Upper lobe of left lung (tissue), 6 donors: ENCODE results near the gene PPM1H. TPM values are rescaled to one million over a fixed set of nuclear protein-coding genes. Genes with fewer than 3 reads are reported as not detected.

Experiments
- ATAC-seq, 2 donors: fragments of 200-7000 bp; cut with Tn5 transposase; one replicate each; pipeline ENCODE4 v1.9.1; 2022; ENCODE audit warnings: mild to moderate bottlenecking in 2 of 2, moderate library complexity in 2 of 2; ENCODE audit not compliant: low FRiP score in 2 of 2
- DNase-seq, 2 donors: peaks; one replicate each; pipeline ENCODE4 v3.0.0-alpha.2; 2019 to 2020
- H3K27ac ChIP-seq, 4 donors: fragments of 200-600 bp; sonication (generic); one replicate each; pipeline ENCODE4 v1.5.1; 2016 to 2019
- H3K27me3 ChIP-seq, 4 donors: fragments of 200-600 bp; sonication (generic); one replicate each; pipeline ENCODE4 v1.5.1; 2017 to 2019
- H3K36me3 ChIP-seq, 4 donors: fragments of 200-600 bp; sonication (generic); one replicate each; pipeline ENCODE4 v1.5.1; 2016 to 2019
- H3K4me1 ChIP-seq, 4 donors: fragments of 200-600 bp; sonication (generic); one replicate each; pipeline ENCODE4 v1.5.1; 2018 to 2019
- H3K4me3 ChIP-seq, 4 donors: fragments of 200-600 bp; sonication (generic); one replicate each; pipeline ENCODE4 v1.5.1; 2017 to 2019; ENCODE audit warnings: mild to moderate bottlenecking in 2 of 4, moderate library complexity in 1 of 4
- H3K9me3 ChIP-seq, 4 donors: fragments of 200-600 bp; sonication (generic); one replicate each; pipeline ENCODE4 v1.5.1; 2018 to 2019
- EP300 ChIP-seq, 4 donors: sonication (generic); formaldehyde crosslinking; IDR thresholded peaks; one replicate each; pipeline ENCODE4 v1.5.1; 2017; ENCODE audit warnings: antibody characterized with exemption in 4 of 4, control low read depth in 2 of 4
- POLR2A ChIP-seq, 4 donors: fragments of 450-650 bp; IDR thresholded peaks; one replicate each; pipeline ENCODE4 v1.5.1; 2016 to 2017; ENCODE audit warnings: antibody characterized with exemption in 4 of 4, mild to moderate bottlenecking in 2 of 4
- POLR2AphosphoS5 ChIP-seq, 2 donors: sonication (generic); formaldehyde crosslinking; IDR thresholded peaks; one replicate each; pipeline ENCODE4 v1.5.1; 2017; ENCODE audit warnings: antibody characterized with exemption in 2 of 2
- WGBS, 2 donors: methylation state at CpG; one replicate each; pipeline ENCODE4 v1.1.5; 2017 to 2018; 5-methylcytosine and 5-hydroxymethylcytosine counted together
- total RNA-seq, 6 donors: library from RNA; depleted of rRNA in 4 of 6; stranded (reverse); fragments of >200 nt in 4 of 6; gene quantifications; one replicate each; pipeline versions ENCODE4 v1.1.0 to v1.2.1, GENCODE V29; 2016 to 2021
- TF ChIP-seq, protein P1 (sequence below), 6 experiments: fragments of 450-650 bp in 4 of 6; fragments of 200-600 bp in 2 of 6; sonication (generic) in 2 of 6; IDR thresholded peaks; one replicate each; pipeline ENCODE4 v1.5.1; 2016 to 2019; ENCODE audit warnings: antibody characterized with exemption in 6 of 6
- donor health status: DM: no; HTN: no; CAD: no; lungs with moderate emphysema.
- donor health status: DM: no; HTN: yes; CAD: no; lungs with severe emphysema.

The PPM1H gene
- total RNA-seq, 6 donors from 2014 or later, result 4.2 to 14.2 (median 8.4) TPM

GRCh38 chr12:62849398-62849797, 85.6 kb downstream of the PPM1H start:
- Histone ChIP-seq H3K4me3 (no peak overlapping the region), H3K27me3 (no peaks in the 10 kb centered on the region), H3K36me3 (no peaks in the 10 kb centered on the region), H3K4me1 (no peaks in the 10 kb centered on the region), H3K27ac (no peak overlapping the region), H3K9me3 (no peaks in the 10 kb centered on the region)
- DNase-seq (no peak), ATAC-seq (no peak)
- no peak for TF ChIP-seq POLR2A (IDR thresholded peaks at IDR 0.05)
- TF ChIP-seq, protein P1, sequence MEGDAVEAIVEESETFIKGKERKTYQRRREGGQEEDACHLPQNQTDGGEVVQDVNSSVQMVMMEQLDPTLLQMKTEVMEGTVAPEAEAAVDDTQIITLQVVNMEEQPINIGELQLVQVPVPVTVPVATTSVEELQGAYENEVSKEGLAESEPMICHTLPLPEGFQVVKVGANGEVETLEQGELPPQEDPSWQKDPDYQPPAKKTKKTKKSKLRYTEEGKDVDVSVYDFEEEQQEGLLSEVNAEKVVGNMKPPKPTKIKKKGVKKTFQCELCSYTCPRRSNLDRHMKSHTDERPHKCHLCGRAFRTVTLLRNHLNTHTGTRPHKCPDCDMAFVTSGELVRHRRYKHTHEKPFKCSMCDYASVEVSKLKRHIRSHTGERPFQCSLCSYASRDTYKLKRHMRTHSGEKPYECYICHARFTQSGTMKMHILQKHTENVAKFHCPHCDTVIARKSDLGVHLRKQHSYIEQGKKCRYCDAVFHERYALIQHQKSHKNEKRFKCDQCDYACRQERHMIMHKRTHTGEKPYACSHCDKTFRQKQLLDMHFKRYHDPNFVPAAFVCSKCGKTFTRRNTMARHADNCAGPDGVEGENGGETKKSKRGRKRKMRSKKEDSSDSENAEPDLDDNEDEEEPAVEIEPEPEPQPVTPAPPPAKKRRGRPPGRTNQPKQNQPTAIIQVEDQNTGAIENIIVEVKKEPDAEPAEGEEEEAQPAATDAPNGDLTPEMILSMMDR (IDR thresholded peaks at IDR 0.05), result no peak
- no peak for TF ChIP-seq POLR2AphosphoS5 (IDR thresholded peaks at IDR 0.05)
- no peak for TF ChIP-seq EP300 (IDR thresholded peaks at IDR 0.05)
- WGBS, 2 donors, result 35 to 48% methylated on average over 1 of the region's 1 CpG

DNA sequence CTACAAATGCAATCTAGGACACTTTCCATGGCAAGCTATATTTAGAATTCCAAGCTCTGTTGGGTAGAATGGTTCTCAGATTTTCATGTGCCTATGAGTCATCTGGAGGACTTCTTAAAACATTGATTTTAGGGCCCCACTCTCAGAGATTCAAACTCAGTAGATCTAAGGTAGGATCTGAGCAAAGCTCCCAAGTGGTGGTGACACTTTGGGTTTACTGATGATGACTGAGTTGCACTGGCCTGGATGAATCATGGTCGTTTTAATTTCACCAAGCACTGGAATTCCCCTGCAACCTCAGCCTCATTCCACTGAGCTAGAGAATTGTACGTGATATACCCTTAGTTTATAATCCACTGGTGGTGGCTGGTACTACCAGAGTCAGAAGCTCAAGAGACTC, 86.5 kb downstream of the PPM1H start:
- ATAC-seq (no peak), DNase-seq (no peak)
- Histone ChIP-seq H3K27me3 (no peaks in the 10 kb centered on the region), H3K27ac (no peak overlapping the region), H3K36me3 (no peaks in the 10 kb centered on the region), H3K9me3 (no peaks in the 10 kb centered on the region), H3K4me3 (no peak overlapping the region), H3K4me1 (no peaks in the 10 kb centered on the region)
- 56 to 69% methylated on average over 2 of the region's 2 CpGs for WGBS, 2 donors
- no peak for TF ChIP-seq EP300 (IDR thresholded peaks at IDR 0.05)
- no peak for TF ChIP-seq POLR2A (IDR thresholded peaks at IDR 0.05)
- no peak for TF ChIP-seq POLR2AphosphoS5 (IDR thresholded peaks at IDR 0.05)
- TF ChIP-seq, protein P1 (IDR thresholded peaks at IDR 0.05), result no peak

GRCh38 chr12:62847709-62848108, 87.2 kb downstream of the PPM1H start:
- 74 to 77% methylated on average over 2 of the region's 2 CpGs for WGBS, 2 donors
- no peak overlapping the region for H3K27ac ChIP-seq
- DNase-seq (no peak), ATAC-seq (no peak)
- H3K27me3 ChIP-seq, result no peaks in the 10 kb centered on the region
- no peaks in the 10 kb centered on the region for H3K9me3 ChIP-seq
- TF ChIP-seq POLR2AphosphoS5 (IDR thresholded peaks at IDR 0.05), result no peak
- TF ChIP-seq, protein P1 (IDR thresholded peaks at IDR 0.05), result no peak
- TF ChIP-seq POLR2A (IDR thresholded peaks at IDR 0.05), result no peak
- no peak for TF ChIP-seq EP300 (IDR thresholded peaks at IDR 0.05)
- H3K4me3 ChIP-seq, result no peak overlapping the region
- no peaks in the 10 kb centered on the region for H3K4me1 ChIP-seq
- no peaks in the 10 kb centered on the region for H3K36me3 ChIP-seq

DNA sequence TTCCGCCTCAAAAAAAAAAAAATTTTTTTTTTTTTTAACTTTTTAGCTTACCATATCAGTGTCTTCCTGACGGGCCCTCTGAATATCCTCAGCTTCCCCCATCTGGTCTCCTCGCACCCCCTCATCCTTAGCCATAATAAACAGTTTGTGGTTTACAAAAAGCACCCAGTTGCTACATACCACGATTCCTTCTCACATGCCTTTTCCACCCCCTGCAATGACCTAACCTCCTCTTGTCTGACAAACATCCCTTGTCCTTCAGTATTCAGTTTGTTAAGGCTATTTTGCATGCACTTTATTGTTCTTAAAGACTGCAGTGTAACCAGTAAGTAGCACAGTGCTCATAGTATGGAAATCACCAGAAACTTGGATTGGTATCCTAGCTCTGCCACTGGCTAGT, 88.5 kb downstream of the PPM1H start:
- Histone ChIP-seq H3K27ac (no peak overlapping the region), H3K36me3 (no peaks in the 10 kb centered on the region), H3K4me3 (no peak overlapping the region), H3K4me1 (peaks cover 0 to 4% (median 0%) of the 10 kb centered on the region in 4 donors), H3K9me3 (no peaks in the 10 kb centered on the region), H3K27me3 (no peaks in the 10 kb centered on the region)
- ATAC-seq (no peak), DNase-seq (no peak)
- TF ChIP-seq, protein P1 (IDR thresholded peaks at IDR 0.05), result no peak
- TF ChIP-seq EP300 (IDR thresholded peaks at IDR 0.05) (no peak), POLR2A (IDR thresholded peaks at IDR 0.05) (no peak), POLR2AphosphoS5 (IDR thresholded peaks at IDR 0.05) (no peak)
- 45 to 63% methylated on average over 4 of the region's 4 CpGs for WGBS, 2 donors

GRCh38 chr12:62844915-62845314, 90.0 kb downstream of the PPM1H start:
- ATAC-seq (no peak), DNase-seq (no peak)
- Histone ChIP-seq H3K36me3 (no peaks in the 10 kb centered on the region), H3K4me1 (peaks cover 0 to 4% (median 0%) of the 10 kb centered on the region in 4 donors), H3K27ac (no peak overlapping the region), H3K4me3 (no peak overlapping the region), H3K27me3 (no peaks in the 10 kb centered on the region), H3K9me3 (no peaks in the 10 kb centered on the region)
- WGBS, 2 donors, result 69 to 82% methylated on average over 2 of the region's 2 CpGs
- TF ChIP-seq, protein P1 (IDR thresholded peaks at IDR 0.05), result no peak
- TF ChIP-seq POLR2A (IDR thresholded peaks at IDR 0.05), result no peak
- no peak for TF ChIP-seq EP300 (IDR thresholded peaks at IDR 0.05)
- TF ChIP-seq POLR2AphosphoS5 (IDR thresholded peaks at IDR 0.05), result no peak
